PC-3 (cell line): ENCODE results near the gene MEIOSIN.

Experiments
- EZH2 ChIP-seq: fragments of 300-600 bp; sonication (generic); IDR thresholded peaks from one replicate; pipeline ENCODE4 v1.6.1; 2017; ENCODE audit warnings: antibody characterized with exemption, mild to moderate bottlenecking, low read length; ENCODE audit not compliant: unreplicated experiment
- EZH2phosphoT487 ChIP-seq: fragments of 300-600 bp; sonication (generic); IDR thresholded peaks from 2 replicates; pipeline ENCODE4 v1.6.1; 2018; ENCODE audit warnings: mild to moderate bottlenecking, antibody characterized with exemption, low read length, borderline replicate concordance
- TF ChIP-seq, protein P1 (sequence below): fragments of 300-600 bp; sonication (generic); conservative IDR thresholded peaks from 2 replicates; pipeline ENCODE4 v1.5.1; 2017; ENCODE audit warnings: antibody characterized with exemption, low read depth, mild to moderate bottlenecking, low read length

DNA sequence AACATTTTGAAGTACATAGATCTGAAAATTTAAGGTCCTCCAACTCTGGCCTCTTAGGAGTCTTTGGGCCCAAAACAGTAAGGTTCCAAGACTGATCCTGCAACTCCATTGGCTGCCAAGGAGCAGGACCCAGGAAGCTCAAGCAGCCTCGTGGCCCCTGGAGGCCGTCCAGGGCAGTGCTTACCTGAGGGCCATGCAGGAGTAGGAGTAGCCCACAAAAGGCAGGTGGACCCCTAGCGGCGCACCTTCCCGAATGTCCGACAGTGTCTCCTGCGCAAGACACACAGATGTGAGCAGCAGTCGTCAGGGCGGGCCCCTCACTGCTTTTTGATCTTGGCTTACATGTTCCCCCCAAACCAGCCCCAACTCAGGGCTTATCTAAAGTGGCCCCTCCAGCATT lies 41.5 kb downstream of the MEIOSIN start:
- TF ChIP-seq, protein P1, sequence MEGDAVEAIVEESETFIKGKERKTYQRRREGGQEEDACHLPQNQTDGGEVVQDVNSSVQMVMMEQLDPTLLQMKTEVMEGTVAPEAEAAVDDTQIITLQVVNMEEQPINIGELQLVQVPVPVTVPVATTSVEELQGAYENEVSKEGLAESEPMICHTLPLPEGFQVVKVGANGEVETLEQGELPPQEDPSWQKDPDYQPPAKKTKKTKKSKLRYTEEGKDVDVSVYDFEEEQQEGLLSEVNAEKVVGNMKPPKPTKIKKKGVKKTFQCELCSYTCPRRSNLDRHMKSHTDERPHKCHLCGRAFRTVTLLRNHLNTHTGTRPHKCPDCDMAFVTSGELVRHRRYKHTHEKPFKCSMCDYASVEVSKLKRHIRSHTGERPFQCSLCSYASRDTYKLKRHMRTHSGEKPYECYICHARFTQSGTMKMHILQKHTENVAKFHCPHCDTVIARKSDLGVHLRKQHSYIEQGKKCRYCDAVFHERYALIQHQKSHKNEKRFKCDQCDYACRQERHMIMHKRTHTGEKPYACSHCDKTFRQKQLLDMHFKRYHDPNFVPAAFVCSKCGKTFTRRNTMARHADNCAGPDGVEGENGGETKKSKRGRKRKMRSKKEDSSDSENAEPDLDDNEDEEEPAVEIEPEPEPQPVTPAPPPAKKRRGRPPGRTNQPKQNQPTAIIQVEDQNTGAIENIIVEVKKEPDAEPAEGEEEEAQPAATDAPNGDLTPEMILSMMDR, result no peak
- TF ChIP-seq EZH2 (no peak), EZH2phosphoT487 (no peak)
